GM12874 (cell line): Measurements from ENCODE around the gene QRFP.

Source experiments
- TF ChIP-seq, protein P1 (sequence below): IDR thresholded peaks from 2 replicates; pipeline ENCODE4 v1.5.1; 2011; ENCODE audit warnings: low read depth, mild to moderate bottlenecking, control low read depth, low read length, moderate library complexity; ENCODE audit not compliant: insufficient read depth

Gene QRFP

DNA sequence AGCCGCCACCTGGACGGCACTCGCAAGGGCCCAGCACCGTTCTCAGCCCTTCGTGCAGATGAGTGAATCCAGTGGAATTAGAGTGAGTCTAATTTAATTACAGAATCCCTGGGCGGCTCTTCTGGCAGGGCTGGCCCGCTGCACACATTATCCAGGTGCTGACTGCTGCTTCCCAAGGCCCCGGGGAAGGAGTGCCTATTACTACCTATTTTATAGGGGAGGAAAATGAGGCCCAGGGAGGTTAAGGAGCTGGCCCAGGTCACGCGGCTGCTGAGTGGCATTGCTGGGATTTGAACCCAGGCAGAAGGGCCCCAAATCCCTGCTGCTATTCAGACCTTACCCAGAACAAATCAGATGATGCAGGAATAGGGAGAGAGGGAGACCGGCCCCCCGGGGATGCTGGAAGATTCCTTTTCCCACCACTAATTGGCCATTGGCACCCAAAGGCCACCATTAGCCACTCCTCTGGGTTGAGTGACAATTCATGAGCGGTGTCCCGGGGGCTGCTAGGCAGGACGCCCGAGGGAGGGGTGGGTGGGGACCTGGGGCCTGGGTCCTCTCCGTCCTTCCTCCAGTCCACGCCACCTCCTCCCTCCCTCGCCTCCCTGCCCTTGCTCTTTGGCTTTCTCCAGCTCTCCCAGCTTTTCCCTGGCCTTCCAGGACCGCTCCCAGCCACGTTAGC lies 10.3 kb upstream of the QRFP start:
- TF ChIP-seq, protein P1, sequence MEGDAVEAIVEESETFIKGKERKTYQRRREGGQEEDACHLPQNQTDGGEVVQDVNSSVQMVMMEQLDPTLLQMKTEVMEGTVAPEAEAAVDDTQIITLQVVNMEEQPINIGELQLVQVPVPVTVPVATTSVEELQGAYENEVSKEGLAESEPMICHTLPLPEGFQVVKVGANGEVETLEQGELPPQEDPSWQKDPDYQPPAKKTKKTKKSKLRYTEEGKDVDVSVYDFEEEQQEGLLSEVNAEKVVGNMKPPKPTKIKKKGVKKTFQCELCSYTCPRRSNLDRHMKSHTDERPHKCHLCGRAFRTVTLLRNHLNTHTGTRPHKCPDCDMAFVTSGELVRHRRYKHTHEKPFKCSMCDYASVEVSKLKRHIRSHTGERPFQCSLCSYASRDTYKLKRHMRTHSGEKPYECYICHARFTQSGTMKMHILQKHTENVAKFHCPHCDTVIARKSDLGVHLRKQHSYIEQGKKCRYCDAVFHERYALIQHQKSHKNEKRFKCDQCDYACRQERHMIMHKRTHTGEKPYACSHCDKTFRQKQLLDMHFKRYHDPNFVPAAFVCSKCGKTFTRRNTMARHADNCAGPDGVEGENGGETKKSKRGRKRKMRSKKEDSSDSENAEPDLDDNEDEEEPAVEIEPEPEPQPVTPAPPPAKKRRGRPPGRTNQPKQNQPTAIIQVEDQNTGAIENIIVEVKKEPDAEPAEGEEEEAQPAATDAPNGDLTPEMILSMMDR, result no peak

DNA sequence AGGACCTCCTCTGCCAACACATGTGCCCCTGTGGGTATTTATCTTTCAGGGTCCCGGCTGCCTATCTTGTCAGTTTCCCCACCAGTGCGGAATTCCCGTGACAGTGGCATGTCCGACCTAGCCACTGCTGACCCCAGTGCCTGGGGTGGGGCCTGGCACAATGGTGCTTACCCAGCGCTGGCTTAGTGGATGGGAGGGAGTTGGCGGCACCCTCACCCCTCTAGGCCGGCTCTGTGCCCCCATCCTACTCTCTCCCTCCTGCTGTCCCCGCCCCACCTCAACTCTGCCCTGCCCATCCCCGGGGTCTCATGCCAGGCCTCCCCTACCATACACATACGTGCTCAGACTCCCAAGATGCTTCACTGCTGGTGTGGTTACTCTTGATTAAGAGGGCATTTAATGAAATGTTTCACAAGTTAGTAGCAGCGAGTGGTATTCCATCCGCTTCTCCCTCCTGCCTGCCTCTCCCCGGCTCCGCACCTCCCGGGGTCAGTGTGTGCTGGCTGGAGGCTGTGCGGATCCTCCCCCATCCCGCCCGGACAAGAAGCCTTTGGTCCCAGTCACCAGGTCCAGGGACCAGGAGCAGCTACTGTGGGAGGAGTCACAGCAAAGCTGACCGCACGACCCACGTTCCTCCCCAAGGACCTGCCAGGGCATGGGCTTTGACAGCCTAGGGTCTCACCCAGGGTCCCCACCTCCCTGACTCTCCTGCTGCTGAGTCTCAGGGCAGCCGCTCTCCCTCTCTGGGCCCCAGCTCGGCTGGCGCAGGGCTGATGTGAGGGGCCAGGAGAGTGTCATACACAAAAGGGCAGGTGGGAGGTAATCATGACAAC lies 9.5 kb upstream of the QRFP start:
- TF ChIP-seq, protein P1, result no peak

DNA sequence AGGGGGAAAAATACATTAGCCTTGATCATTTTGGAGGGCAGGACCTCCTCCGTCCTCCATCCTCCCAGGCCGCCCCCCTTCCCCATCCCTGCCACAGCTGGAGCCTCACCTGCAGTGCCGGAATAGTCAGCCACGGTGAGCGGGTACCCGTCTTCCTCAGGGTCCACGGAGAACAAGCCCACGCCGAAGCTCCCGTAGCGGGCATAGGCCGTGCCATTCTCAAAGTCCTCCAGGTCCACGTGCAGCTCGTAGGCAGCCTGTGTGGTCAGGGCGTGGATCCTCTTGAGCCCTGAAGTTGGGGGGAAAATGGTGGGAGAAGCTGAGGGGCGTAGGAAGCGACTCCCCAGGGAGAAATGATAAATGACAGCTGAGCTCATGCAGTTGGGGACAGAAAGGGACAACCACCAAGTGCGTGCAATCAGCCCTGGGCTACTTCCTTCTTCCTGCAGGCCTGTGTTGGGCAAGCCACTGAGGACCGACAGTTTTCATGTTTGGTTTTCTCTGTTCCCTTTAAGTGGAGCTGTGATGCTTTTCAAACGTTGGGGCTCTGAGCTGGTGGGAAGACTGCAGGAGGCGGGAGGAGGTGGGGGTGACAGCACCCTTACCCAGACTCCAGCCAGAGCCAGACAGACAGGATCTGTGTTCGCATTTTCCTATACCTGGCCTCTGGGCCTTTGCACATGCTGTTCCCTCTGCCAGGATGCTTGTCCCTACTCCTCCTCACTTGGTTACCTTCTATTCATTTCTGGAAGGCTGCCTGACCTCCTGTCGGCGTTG lies 8.7 kb upstream of the QRFP start:
- TF ChIP-seq, protein P1, result no peak

DNA sequence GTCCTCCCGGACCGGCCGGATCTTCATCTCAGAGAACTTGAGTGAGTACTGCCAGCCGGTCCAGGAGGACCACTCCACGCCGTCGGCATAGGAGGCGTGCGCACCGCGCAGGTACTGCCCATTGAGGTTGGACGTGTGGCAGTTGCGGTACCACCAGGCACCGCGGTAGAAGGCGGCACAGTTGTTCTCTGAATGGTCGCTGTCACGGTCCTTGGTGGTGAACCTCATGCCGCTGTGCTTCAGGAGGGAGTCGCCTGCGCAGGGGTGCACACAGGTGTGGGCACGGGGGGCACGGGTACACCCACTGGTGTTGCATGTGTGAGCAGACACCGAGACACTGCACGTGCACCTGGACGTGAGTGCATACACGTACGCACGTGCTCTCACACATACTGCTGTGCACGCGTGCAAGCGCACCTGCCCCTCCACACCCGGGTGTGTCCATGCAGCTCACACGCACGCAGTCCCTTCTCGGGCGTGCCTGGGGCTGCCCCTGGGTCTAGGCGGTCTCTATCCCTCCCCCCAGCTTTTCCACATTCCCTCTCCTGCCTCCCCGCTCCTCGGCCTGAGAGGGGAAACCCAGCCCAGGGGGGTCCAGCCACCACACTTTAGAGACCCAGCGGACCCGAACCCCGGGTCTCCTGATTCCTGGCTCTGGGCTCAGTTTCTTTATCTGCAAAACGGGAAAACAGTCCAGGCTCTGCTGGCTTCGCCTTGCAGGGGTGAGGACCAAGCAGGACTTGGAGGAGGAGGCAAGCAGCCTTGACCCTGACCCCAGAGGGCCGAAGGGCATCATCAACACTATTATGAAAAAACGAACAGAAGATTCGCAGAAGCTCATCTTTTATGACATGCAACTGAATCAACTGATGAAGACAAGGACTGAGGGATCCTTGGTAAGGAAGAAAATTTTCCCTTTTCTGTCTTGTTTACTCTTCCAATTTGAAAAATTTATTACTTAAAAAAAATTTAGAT lies 7.7 kb upstream of the QRFP start:
- TF ChIP-seq, protein P1, result no peak

DNA sequence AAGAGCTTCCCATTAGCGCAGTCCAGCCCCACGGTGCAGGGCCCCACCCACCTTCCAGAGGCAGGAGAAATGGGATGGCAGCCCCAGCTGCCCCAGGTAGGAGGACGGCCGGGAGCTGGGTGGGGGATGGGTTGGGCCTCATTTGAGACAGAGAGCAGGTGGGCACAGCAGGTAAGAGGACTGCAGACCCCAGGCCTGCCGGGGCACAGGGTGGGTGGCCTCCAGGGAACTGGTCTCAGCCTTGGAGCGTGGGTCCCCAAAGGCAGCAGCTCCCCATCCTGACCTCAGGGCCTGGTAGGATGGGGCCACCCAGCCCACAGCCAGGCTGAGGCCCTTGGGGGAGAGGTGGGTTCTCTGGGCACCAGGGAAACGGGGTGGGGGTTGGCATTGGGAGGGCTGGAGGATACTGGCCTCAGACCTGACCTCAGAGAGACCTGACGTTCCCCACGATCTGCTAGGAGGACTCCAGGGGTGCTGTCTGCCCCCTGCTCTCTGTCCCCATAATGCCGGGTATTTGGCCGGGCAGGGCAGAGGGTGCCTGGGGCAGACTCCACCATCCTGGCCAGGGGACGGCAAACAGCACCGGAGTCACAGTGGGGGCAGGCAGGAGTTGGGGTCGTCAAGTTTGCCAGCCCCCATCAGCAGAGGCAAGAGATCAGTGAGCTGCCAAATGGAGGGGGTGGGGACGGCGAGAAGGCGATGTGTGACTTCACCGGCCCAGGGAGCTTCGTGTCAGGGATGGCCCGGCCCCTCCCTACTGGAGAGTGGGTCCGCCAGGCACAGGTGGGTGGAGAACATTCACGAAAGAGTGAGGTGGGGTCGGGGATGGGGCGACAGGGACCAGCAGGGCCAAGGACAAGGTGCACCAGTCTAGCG lies 6.8 kb upstream of the QRFP start:
- TF ChIP-seq, protein P1, result no peak
